Activated CD8-positive, alpha-beta memory T cell treated with anti-CD3 and anti-CD28 coated beads, Interleukin-2, amount 10 ng/mL, durations not matched to agents 7 days and 5 days (primary cell): ENCODE data around the gene NFAT5. TPM values are rescaled to one million over a fixed set of nuclear protein-coding genes. Genes with fewer than 3 reads are reported as not detected.

Experiments used
- ATAC-seq: fragments of 150-1000 bp; cut with Tn5 transposase; one replicate; pipeline ENCODE4 v1.10.0; 2021; ENCODE audit warnings: moderate library complexity
- CTCF ChIA-PET: fragments of 350-600 bp; sonication (Branson Sonifier 250); formaldehyde crosslinking; loops from one replicate; lab custom pipeline; 2021; ENCODE audit warnings: antibody characterized with exemption; lab: Charles Lee
- DNase-seq: peaks from one replicate; pipeline ENCODE4 v3.0.0-alpha.2; 2020
- H3K27ac Mint-ChIP-seq: one replicate; pipeline ENCODE4 v1.8.0; 2021; ENCODE audit warnings: mild to moderate bottlenecking, mixed read lengths
- H3K27me3 Mint-ChIP-seq: one replicate; pipeline ENCODE4 v1.8.0; 2021; ENCODE audit warnings: mixed read lengths
- H3K36me3 Mint-ChIP-seq: one replicate; pipeline ENCODE4 v1.8.0; 2021; ENCODE audit warnings: mild to moderate bottlenecking, mixed read lengths
- H3K4me1 Mint-ChIP-seq: one replicate; pipeline ENCODE4 v1.8.0; 2021; ENCODE audit warnings: mixed read lengths
- H3K4me3 Mint-ChIP-seq: one replicate; pipeline ENCODE4 v1.8.0; 2021; ENCODE audit warnings: mild to moderate bottlenecking, moderate library complexity, mixed read lengths
- H3K9me3 Mint-ChIP-seq: one replicate; pipeline ENCODE4 v1.8.0; 2022; ENCODE audit warnings: low read depth, mixed read lengths
- total RNA-seq, 2 experiments: library from RNA; stranded (reverse); gene quantifications; one replicate each; pipeline ENCODE4 v1.2.3, GENCODE V29; 2021

The NFAT5 gene
- total RNA-seq, 2 experiments from 2014 or later = 28.7 to 36.8 TPM

GRCh38 chr16:69593751-69594255 lies 28.0 kb downstream of the NFAT5 start:
- Mint-ChIP-seq H3K36me3 (peaks cover 6% of the 10 kb centered on the region), H3K27ac (no peak overlapping the region), H3K4me3 (no peak overlapping the region), H3K27me3 (no peaks in the 10 kb centered on the region), H3K9me3 (no peaks in the 10 kb centered on the region), H3K4me1 (peaks cover 20% of the 10 kb centered on the region)
- DNase-seq = no peak
- no peak for ATAC-seq
- CTCF ChIA-PET = interaction anchor here (0.5 to 0.7 kb wide), 2 partner anchors 10 to 142 kb away, joined by 3 to 4 read pairs; no protein-coding TSS in a partner anchor

GRCh38 chr16:69595127-69596036 lies 29.6 kb downstream of the NFAT5 start:
- Mint-ChIP-seq H3K36me3 (peaks cover 13% of the 10 kb centered on the region), H3K27ac (no peak overlapping the region), H3K27me3 (no peaks in the 10 kb centered on the region), H3K4me1 (peaks cover 24% of the 10 kb centered on the region), H3K9me3 (no peaks in the 10 kb centered on the region), H3K4me3 (peak overlapping the region; percentile 8)
- ATAC-seq (no peak), DNase-seq (no peak)
- CTCF ChIA-PET = interaction anchor here (1.2 to 1.4 kb wide), 2 partner anchors 199 kb away, joined by 3 read pairs; no protein-coding TSS in a partner anchor

- ATAC-seq = no peak
- Mint-ChIP-seq H3K27ac (no peak overlapping the region), H3K9me3 (no peaks in the 10 kb centered on the region), H3K36me3 (peaks cover 11% of the 10 kb centered on the region), H3K4me1 (peaks cover 23% of the 10 kb centered on the region), H3K27me3 (no peaks in the 10 kb centered on the region), H3K4me3 (no peak overlapping the region)
- CTCF ChIA-PET = interaction anchor here (0.6 to 1.4 kb wide), 2 partner anchors 191 to 201 kb away, joined by 3 read pairs; no protein-coding TSS in a partner anchor
- no peak for DNase-seq
Measured at GRCh38 chr16:69596801-69597200, 31.0 kb downstream of the NFAT5 start.

GRCh38 chr16:69598045-69598444 lies 32.3 kb downstream of the NFAT5 start:
- no peaks in the 10 kb centered on the region for H3K27me3 Mint-ChIP-seq
- DNase-seq (no peak), ATAC-seq (no peak)
- H3K4me1 Mint-ChIP-seq = peaks cover 23% of the 10 kb centered on the region
- H3K9me3 Mint-ChIP-seq = no peaks in the 10 kb centered on the region
- no peak overlapping the region for H3K27ac Mint-ChIP-seq
- CTCF ChIA-PET = no interaction called here
- H3K36me3 Mint-ChIP-seq = peaks cover 11% of the 10 kb centered on the region
- H3K4me3 Mint-ChIP-seq = no peak overlapping the region

GRCh38 chr16:69599731-69600130 lies 34.0 kb downstream of the NFAT5 start:
- H3K4me3 Mint-ChIP-seq = no peak overlapping the region
- CTCF ChIA-PET = no interaction called here
- no peaks in the 10 kb centered on the region for H3K9me3 Mint-ChIP-seq
- peaks cover 20% of the 10 kb centered on the region for H3K4me1 Mint-ChIP-seq
- H3K27me3 Mint-ChIP-seq = no peaks in the 10 kb centered on the region
- H3K27ac Mint-ChIP-seq = no peak overlapping the region
- ATAC-seq (no peak), DNase-seq (no peak)
- peaks cover 7% of the 10 kb centered on the region for H3K36me3 Mint-ChIP-seq

- H3K36me3 Mint-ChIP-seq = peaks cover 7% of the 10 kb centered on the region
- H3K27ac Mint-ChIP-seq = no peak overlapping the region
- H3K4me1 Mint-ChIP-seq = peaks cover 17% of the 10 kb centered on the region
- ATAC-seq (no peak), DNase-seq (no peak)
- H3K9me3 Mint-ChIP-seq = no peaks in the 10 kb centered on the region
- no peaks in the 10 kb centered on the region for H3K27me3 Mint-ChIP-seq
- CTCF ChIA-PET = no interaction called here
- no peak overlapping the region for H3K4me3 Mint-ChIP-seq
Measured at GRCh38 chr16:69600202-69600601, 34.4 kb downstream of the NFAT5 start.

GRCh38 chr16:69601250-69601649 lies 35.5 kb downstream of the NFAT5 start:
- H3K36me3 Mint-ChIP-seq = peaks cover 10% of the 10 kb centered on the region
- no peaks in the 10 kb centered on the region for H3K27me3 Mint-ChIP-seq
- peaks cover 14% of the 10 kb centered on the region for H3K4me1 Mint-ChIP-seq
- H3K9me3 Mint-ChIP-seq = no peaks in the 10 kb centered on the region
- DNase-seq (no peak), ATAC-seq (no peak)
- H3K4me3 Mint-ChIP-seq = no peak overlapping the region
- CTCF ChIA-PET = no interaction called here
- H3K27ac Mint-ChIP-seq = no peak overlapping the region

GRCh38 chr16:69606985-69607384 lies 41.2 kb downstream of the NFAT5 start:
- CTCF ChIA-PET = no interaction called here
- H3K4me3 Mint-ChIP-seq = no peak overlapping the region
- peaks cover 16% of the 10 kb centered on the region for H3K36me3 Mint-ChIP-seq

GRCh38 chr16:69607674-69608073 lies 41.9 kb downstream of the NFAT5 start:
- H3K36me3 Mint-ChIP-seq = peaks cover 16% of the 10 kb centered on the region
- H3K4me1 Mint-ChIP-seq = peaks cover 23% of the 10 kb centered on the region
- DNase-seq (no peak), ATAC-seq (no peak)
- H3K27me3 Mint-ChIP-seq = no peaks in the 10 kb centered on the region
- peak overlapping the region; percentile 9 for H3K27ac Mint-ChIP-seq
- H3K9me3 Mint-ChIP-seq = no peaks in the 10 kb centered on the region
- no peak overlapping the region for H3K4me3 Mint-ChIP-seq
- CTCF ChIA-PET = no interaction called here

More at GRCh38 chr16:69606985-69607384, 41.2 kb downstream of the NFAT5 start:
- DNase-seq = no peak
- no peaks in the 10 kb centered on the region for H3K9me3 Mint-ChIP-seq
- H3K27me3 Mint-ChIP-seq = no peaks in the 10 kb centered on the region
- H3K27ac Mint-ChIP-seq = peak overlapping the region; percentile 9
- ATAC-seq = no peak
- H3K4me1 Mint-ChIP-seq = peaks cover 20% of the 10 kb centered on the region

GRCh38 chr16:69610356-69610755 lies 44.6 kb downstream of the NFAT5 start:
- Mint-ChIP-seq H3K9me3 (no peaks in the 10 kb centered on the region), H3K4me3 (no peak overlapping the region), H3K36me3 (peaks cover 16% of the 10 kb centered on the region), H3K27ac (no peak overlapping the region), H3K4me1 (peaks cover 35% of the 10 kb centered on the region), H3K27me3 (no peaks in the 10 kb centered on the region)
- ATAC-seq = no peak
- CTCF ChIA-PET = interaction anchor here (0.6 kb wide), 1 partner anchor 320 kb away, joined by 3 read pairs; no protein-coding TSS in a partner anchor
- DNase-seq = no peak

- H3K27ac Mint-ChIP-seq = no peak overlapping the region
Measured at GRCh38 chr16:69611103-69611640, 45.4 kb downstream of the NFAT5 start.

GRCh38 chr16:69613378-69614154 lies 47.8 kb downstream of the NFAT5 start:
- DNase-seq = no peak
- peaks cover 22% of the 10 kb centered on the region for H3K36me3 Mint-ChIP-seq
- peaks cover 20% of the 10 kb centered on the region for H3K4me1 Mint-ChIP-seq
- H3K27ac Mint-ChIP-seq = no peak overlapping the region
- H3K9me3 Mint-ChIP-seq = no peaks in the 10 kb centered on the region
- no peaks in the 10 kb centered on the region for H3K27me3 Mint-ChIP-seq
- ATAC-seq = no peak
- CTCF ChIA-PET = interaction anchor here (1.1 kb wide), 1 partner anchor 217 kb away, joined by 3 read pairs; no protein-coding TSS in a partner anchor
- H3K4me3 Mint-ChIP-seq = no peak overlapping the region

More at GRCh38 chr16:69611103-69611640, 45.4 kb downstream of the NFAT5 start:
- Mint-ChIP-seq H3K4me1 (peaks cover 32% of the 10 kb centered on the region), H3K9me3 (no peaks in the 10 kb centered on the region), H3K4me3 (no peak overlapping the region), H3K27me3 (no peaks in the 10 kb centered on the region), H3K36me3 (peaks cover 21% of the 10 kb centered on the region)
- CTCF ChIA-PET = no interaction called here
- DNase-seq (no peak), ATAC-seq (no peak)

- no peak for ATAC-seq
- CTCF ChIA-PET = no interaction called here
- H3K27ac Mint-ChIP-seq = no peak overlapping the region
Measured at GRCh38 chr16:69615528-69615927, 49.8 kb downstream of the NFAT5 start.

More at GRCh38 chr16:69615528-69615927, 49.8 kb downstream of the NFAT5 start:
- Mint-ChIP-seq H3K9me3 (no peaks in the 10 kb centered on the region), H3K27me3 (no peaks in the 10 kb centered on the region), H3K4me1 (peaks cover 26% of the 10 kb centered on the region), H3K36me3 (peaks cover 14% of the 10 kb centered on the region), H3K4me3 (no peak overlapping the region)
- no peak for DNase-seq
